NCI-H2081 (cell line): Measurements from ENCODE around the gene BTBD1.
"Not testable (repeated sequence)": the region's sequence is repeated elsewhere in the genome, so short reads cannot be mapped to it uniquely, and the experiment has no call there.

Experiments
- DNase-seq, 2 experiments: peaks; one replicate each; lab custom pipeline; 2025; lab: John Stamatoyannopoulos, UW

BTBD1 gene

DNA sequence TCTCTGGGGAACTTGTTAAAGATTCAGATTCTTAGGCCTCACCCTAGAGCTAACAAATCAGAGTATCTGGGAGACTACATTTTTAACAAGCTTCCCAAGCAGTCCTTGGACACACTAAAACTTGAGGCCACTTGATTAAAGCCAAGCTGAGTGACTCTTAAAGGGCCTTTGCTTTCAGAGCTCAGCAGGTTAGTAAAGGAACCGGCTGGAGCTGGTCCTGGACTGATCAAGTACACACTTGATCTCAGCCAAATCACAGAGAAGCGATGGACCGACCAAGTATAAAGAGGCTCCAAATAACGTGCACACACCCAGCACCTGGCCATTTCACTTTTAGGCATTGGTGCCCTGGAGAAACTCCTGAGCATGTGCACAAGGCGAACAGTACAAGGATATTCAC is 27.5 kb upstream of the BTBD1 start:
- DNase-seq, result no peak

DNA sequence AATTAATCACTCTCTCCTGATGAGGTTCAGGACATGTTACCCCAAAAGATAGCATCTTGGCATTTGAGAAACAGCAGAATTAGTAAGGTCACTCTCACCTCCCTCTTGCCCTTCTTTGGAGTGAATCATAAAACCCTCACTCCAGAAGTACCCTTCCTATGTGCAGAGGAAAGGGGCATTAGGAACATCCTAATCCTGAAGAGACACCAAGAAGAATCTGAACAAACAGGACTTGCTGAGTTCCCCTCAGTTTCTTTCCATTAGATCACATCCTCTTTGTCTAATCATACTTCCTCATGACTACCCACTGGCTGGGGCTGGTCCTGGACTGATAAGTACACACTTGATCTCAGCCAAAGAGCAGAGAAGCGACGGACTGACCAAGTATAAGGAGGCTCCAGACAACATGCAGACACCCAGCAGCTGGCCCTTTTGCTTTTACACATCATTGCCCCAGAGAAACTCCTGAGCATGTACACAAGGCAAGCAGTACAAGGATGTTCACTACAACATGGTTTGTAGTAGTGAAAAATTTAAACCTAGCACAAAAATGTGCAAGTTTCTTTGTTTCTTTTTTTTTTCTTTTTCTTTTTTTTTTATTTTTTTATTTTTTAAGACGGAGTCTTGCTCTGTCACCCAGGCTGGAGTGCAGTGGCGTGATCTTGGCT is 25.4 kb upstream of the BTBD1 start:
- no peak for DNase-seq

DNA sequence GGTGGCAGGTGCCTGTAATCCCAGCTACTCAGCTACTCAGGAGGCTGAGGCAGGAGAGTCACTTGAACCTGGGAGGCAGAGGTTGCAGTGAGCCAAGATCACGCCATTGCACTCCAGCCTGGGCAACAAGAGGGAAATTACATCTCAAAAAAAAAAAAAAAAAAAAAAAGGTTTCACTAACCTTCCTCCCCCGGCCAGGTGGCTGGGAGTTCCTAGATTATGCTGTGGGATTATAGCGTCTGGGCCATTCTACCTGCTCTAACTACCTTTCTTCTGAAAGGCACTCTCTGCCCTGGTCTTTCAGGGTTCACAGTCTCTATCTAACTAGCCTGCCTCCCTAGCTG is 24.9 kb upstream of the BTBD1 start:
- DNase-seq, result not testable (repeated sequence)

DNA sequence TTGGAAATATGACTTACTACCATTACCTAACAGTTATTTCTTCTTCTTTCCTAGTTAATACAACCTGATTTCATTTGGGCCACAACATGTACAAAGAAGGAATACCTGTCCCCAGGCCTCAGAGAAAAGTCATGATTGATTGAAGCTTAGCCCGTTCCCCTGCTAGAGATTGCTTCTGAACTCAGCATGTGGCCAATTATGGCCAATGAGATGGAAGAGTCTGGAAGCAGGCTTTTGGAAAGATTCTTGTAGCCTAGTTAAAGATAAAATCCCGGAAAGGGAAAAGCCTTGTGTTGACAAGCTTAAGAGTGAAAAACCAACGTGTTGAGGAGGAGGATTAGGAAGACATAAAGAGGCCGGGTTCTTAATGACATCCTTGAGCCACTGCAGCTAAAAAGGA is 23.4 kb upstream of the BTBD1 start:
- no peak for DNase-seq

DNA sequence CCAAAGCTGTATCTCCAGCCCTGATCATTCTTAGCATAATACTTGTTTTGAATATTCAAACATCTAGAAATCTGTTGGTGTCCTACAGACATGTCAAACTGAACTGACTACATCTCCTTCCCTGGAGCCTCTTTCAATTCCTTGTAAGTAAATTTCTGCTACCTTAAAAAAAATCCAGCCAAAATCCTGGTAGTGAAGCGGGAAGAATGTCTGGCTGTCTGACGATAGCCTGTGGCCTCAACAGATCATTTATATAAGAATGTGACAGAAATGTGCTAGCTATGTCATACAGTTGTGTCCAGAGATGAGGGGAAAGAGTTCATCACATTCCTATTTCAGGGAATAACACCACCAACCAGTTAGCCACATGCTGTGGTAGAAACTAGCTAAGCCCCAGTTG is 21.8 kb upstream of the BTBD1 start:
- no peak for DNase-seq

DNA sequence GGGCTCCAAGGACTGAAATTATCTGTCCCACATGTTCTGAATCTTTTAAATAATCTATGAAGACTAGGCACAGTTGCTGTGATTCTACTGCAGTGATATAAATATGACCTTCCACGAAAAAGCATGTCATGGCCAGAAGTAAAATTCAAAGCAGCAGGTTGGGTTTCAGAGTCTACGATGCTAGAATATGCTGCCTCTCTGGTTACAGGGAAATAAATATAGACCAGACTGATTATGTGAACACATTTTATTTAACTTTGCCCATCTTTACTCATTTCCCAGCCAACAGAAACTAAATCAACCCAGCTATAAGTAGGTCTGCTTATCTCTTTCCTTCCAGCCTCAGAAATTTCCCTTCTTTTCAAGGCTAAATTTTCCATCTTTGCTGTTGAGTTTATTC is 20.5 kb upstream of the BTBD1 start:
- no peak for DNase-seq

DNA sequence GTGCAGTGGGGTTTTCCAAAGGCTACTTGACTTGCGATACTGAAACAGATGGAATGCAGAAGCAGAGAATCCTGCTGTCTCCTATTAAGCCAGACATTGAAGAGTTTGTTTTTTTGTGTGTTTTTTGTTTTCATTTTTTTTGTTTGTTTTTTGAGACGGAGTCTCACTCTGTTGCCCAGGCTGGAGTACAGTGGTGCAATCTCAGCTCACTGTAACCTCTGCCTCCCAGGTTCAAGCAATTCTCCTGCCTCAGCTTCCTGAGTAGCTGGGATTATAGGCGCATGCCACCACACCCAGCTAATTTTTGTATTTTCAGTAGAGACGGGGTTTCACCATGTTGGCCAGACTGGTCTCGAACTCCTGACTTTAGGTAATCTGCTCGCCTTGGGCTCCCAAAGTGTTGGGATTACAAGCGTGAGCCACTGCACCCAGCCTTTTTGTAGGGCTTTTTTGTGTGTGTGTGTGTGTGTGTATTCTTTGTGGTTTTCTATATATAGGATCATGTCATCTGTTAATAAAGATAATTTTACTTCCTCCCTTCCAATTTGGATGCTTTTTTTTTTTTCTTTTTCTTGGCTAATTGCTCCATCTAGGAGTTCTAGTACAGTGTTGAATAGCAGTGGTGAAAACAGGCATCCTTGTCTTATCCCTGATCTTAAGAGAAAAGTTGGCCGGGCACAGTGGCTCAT is 19.0 kb upstream of the BTBD1 start:
- not testable (repeated sequence) for DNase-seq

DNA sequence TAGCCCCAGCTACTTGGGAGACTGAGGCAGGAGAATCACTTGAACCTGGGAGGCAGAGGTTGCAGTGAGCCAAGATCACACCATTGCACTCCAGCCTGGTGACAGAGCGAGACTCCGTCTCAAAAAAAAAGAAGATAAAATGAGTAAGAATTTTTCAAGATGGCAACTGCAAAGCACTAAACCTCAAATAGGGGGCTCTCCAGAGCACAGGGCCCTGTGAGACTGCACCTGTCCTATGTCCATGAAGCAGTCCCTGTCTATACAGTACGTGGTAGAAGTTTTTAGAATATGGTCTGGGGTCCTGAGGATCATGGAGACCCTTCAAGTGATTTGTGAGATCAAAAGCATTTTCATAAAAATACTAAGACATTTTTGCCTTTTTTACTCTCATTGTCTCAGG is 18.4 kb upstream of the BTBD1 start:
- not testable (repeated sequence) for DNase-seq

DNA sequence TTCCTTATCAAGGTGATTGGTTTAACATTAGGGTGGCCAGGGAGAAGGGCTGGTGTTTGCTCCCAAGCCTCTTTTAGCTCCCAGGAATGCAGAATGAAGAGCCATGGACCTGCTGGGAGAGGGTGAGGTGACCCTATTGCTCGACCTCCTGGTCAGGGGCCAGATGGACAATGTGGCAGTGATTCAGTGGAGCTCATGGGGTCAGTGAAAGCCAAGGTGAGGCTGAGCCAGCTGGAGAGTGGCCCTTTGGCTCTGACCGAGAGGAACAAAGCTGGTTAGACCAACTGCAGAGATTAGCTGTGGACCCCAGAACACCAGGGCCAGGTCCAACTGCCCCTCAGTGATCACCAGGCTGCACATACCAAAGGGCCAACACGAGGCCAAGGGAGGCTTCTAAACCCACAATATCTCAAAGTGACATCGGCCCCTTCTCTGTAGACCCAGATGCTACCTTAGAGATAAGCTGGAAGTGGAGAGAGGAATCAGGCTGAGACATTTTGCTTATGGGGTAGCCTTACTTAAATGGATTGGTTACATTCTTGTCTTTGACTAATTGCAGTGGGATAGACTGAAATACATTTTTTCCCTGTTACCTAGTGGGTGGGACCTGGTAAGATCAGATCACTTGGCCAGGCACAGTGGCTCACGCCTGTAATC is 15.8 kb upstream of the BTBD1 start:
- no peak for DNase-seq

DNA sequence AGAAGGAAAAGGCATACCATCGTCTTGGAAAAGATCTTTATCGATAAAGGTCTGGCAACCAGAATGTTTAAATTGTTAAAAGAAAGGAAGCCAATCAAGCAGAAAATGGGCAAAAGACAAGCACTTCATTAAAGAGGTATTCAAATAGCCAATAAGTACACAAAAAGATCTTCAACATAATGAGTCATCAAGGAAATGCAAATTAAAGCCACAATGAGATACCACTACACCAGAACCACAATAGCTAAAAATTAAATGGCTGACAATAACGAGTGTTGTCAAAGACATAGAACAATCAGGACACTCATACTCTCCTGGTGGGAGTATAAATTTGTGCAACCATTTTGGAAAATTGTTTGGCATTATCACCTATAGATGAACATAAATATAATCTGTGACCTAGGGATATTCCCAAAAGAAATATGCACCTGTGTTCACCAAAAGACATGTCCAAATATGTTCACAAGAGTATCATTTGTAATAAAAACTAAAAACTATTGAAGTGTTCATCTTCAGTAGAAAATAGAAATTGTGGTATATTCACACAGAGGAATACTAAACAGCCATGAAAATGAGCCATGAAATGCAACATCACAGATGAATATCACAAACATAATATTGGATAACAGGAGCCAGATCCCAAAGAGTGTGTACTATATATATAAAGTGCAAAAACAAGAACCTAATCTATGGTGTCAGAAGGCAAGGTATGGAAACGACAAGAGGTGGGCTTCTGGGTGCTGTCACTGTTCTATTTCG is 14.4 kb upstream of the BTBD1 start:
- no peak for DNase-seq

DNA sequence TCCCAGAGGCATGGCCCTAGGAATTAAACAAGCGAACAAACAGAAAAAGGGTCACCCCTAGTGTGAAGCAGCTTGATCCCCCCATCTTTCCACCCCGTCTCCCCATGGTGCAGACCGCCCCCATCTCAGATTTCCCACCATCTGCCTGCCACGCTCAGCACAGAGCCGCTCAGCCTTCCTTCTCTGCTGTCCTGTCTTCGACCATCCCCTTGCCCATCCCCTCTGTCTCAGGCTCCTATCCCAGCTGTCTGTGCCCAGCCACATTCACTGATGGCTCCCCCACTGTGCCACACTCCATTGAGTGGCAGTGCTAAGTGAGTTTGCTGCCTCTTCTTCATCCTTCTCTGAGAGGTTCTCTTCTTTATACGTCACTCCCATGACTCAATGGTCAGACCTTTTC is 11.7 kb upstream of the BTBD1 start:
- DNase-seq, result no peak

DNA sequence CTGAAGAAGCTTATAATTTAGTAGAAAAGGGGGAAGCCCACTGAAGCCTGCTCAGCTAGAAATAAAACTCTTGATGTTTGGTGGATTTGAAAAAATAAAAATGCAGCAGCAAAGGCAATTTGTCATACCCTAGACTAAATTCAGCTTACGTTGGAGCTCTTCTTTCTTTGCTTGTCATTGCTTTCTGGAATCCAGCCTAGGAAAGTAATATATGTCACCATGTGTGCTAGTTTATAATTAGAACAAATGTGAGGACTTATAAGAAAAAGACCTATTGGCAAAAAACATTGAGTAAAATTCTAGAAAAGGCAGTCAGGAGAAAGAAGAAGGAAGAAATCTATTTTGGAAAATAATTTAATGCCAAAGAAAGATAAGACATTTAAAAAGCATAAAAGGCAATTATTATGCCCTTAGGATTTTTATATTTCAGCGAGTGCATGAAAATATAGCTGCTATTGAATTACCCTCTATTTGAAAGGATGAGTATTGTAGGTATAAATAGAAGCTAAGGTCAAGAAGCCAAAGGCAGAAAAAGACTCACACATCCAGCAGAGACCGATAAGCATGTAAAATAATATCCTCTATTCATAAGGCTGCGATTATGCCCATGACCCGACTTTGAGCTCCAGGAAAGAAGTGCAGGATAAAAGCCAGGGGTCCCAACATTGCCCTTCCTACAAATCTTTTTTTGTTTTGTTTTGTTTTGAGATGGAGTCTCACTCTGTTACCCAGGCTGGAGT is 10.6 kb upstream of the BTBD1 start:
- DNase-seq, result no peak

DNA sequence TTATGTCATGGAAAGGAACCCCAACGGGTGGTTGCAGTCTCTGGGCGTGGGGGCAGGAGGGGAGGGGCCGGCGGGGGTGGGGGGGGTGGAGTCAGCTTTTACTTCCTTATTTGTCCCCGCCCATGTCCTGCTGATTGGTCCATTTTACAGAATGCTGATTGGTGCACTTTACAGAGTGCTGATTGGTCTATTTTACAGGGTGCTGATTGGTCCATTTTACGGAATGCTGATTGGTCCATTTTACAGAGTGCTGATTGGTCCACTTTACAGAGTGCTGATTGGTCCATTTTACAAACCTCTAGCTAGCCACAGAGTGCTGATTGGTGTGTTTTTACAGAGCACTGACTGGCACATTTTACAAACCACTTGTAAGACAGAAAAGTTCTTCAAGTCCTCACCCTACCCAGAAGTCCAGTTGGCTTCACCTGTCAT is 2.2 kb upstream of the BTBD1 start:
- not testable (repeated sequence) for DNase-seq

DNA sequence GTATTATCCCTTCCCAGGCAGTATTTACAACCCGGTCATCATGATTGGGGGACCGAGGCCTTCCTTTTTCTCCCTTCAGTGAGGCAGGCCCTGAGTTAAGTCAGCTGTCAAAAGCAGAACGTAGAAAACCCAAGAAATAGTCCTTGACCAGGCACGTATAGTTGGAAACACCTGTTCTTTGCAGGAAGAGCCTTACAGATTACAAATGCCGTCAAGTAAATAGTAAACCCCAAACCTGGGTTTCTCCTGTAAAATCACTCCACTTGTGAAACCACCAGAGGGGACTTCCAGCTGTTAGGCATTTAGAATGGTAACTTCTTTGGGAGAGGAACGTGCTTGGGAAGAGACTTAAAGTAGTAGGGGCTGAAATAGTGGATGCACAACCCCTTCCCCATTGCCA is 1.0 kb upstream of the BTBD1 start:
- DNase-seq, result no peak

DNA sequence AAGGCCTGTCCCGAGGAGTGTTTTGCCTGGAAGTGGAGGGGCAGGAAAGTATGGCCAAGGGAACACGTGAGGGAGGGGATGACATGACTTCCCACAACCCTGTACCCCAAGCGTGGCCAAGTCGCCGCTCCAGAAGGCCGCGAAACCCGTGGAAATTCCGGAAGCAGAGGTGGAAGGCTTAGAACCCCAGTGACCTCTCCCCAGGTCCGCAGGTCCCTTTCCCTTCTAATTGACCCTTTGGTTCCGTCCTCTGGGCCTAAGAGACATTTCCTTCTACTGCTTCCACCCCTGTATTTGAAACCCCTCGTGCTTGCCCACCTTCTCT is 548 bp upstream of the BTBD1 start:
- no peak for DNase-seq

DNA sequence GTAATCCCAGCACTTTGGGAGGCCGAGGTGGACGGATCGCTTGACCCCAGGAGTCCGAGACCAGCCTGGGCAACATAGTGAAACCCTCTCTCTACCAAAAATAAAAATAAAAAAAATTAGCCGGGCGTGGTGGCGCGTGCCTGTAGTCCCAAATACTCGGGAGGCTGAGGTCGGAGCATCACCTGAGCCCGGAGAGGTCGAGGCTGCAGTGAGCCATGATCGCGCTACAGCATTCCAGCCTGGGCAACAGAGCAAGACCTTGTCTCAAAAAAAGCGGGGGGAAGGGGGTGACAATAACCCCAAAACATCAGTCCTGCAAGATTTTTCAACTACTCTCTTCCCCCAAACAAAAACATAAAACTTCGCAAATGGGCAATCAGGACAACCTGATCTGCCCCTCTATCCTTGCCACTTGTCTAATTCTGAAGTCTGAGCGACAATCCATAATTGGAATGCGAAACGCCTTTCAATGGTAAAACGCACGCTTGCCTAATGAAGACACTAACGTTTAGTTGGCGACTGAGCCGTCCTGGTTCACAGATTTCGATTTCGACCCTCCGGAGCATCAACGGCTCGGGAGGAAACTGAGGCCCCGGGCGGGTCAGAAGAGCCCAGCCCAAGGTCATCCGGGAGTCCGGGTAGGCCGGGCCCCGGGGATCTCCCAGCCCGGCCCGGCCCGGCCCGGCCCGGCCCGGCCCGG is 868 bp downstream of the BTBD1 start:
- peak in 1 of 2 experiments; percentile 17 for DNase-seq

DNA sequence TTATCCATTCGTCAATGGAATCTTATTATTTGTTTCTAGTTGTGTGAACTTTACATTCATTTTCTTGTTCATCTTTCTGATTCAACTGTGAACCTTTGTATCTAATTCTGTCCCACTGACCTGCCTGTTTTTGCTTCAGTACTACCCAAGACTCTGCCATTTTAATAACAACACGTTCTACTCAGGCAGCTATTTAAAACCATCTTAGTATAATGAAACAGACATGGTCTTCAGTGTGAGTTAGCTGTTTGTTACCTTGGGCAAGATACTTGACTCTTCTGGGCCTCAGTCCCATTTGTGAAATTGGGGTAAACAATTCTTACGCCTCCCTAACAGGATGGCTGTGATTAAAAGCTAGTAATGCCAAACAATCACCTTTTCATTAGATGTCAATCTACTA is 1.6 kb downstream of the BTBD1 start:
- no peak for DNase-seq

DNA sequence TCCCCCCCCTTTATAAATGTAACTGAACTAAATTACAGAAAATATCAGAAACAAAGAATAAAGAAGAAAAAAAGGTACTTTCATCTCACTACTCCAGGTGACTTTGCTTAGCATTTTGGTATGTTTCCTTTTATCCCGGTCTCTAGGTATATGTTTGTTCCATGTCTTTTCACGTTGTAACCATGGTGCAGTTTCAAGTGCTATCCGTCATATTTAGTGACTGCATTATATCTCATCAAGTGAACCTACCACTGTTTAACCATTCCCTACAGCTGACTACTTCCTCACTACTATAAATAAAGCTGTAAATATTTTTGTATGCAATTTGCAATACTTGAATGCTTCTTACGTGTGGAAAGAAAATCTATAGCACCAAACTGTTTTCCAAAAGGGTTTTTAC is 2.2 kb downstream of the BTBD1 start:
- peak in 1 of 2 experiments; percentile 54 for DNase-seq

DNA sequence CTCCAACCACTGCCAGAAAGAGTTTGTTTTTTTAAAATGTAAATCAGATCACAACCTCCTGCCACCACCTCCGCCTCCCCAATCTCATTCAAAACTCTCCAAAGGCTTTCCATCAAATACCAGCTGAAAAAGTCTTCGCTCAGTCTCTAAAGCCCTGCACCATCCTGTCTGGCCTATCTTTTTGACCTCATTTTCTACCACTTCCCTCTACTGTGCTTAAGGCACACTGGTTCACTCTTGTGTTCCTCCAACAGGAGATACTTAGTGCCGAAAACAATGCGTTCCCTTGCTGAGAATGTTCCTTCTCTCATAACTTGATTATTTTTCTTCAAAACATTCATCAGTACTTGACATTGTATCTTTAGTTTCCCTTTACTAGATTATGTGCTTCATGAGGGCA is 3.5 kb downstream of the BTBD1 start:
- DNase-seq, result no peak

DNA sequence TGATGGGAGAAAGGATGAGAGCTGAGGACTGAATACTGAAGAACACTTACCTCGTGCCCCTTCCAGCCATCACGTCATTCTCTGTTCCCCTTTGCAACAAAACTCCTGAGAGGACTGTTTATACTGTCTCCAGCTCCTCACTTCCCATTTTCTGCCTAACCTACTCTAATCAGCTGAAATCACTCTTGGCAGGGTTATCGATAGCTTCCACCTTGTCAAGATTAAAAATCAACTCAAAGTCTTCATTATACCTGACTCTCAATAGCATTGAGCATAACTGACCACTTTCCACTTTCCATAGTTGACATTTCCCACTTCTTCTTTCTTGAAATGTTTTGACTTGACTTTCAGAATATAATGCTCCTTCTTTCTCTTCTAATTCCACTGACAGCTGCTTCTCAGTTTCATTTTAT is 4.3 kb downstream of the BTBD1 start:
- no peak for DNase-seq

DNA sequence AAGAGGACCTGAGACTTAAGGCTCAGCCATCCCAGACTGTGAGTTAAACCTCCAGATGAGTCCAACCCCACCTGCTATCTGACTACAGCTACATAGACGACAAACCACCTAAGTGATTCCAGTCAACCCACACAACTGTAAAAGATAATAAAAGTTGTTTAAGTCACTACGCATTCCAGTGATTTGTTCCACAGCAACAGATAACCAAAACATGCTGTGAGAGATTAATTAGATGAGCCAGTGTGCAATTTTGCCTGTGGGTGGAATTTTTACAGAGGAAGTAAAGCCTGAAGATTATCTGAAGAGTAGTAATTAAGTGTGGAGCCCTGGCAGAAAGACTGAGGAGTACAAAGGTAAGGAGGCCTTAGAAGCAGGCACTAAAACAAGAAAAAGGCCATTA is 5.4 kb downstream of the BTBD1 start:
- no peak for DNase-seq
